HG02759 (cell line): ENCODE results near the gene AMPH.
A peak's percentile ranks its signal among the peaks of the same experiment; 100 is the strongest.

ENCODE experiments used
- ATAC-seq: cut with Tn5 transposase; IDR thresholded peaks from one replicate; pipeline ENCODE4 v1.9.1; 2021; ENCODE audit warnings: mild to moderate bottlenecking, moderate library complexity; ENCODE audit not compliant: unreplicated experiment

Gene AMPH

DNA sequence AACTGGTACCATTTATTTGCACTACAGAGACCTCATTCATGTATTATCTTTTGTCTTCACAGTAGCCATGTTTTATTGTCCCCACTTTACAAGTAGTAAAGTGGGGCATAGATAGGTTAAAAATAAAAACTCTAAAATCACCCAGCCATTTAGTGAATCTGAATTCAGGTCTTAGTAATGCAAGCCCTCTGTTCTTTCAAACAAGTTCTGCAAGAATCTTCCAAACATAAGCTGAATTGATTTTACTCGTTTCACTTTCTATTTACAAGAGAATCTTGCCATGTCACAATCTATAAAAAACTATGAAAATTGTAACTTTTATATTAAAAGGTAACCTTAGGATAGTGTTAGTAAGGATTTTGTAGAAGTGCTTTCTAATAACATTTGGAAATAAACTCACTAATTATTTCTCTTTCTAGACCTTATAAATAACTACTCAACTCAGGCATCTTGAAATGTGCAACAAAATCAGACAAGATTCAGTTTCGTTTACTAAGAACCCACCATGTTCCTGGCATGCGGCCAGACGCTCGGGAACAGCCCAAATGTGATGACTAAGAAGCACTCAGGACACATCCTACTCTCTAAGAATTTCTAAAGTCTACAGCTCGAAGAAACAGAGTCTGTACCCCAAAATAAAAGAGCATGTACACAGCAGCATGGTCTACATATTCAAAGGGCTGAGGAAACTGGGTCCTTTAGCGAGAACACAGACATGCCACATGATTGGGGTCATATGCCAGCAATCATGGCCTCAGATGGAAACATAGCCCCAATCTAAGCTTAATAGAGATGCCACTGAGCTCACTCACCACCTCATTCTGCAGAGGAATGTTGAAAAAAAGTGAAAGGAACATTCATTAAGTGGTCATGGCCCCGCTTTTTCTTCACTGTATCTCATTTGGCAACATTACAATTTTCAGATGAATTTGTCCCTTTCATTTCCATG is 167.6 kb downstream of the AMPH start:
- peak; percentile 94 for ATAC-seq

DNA sequence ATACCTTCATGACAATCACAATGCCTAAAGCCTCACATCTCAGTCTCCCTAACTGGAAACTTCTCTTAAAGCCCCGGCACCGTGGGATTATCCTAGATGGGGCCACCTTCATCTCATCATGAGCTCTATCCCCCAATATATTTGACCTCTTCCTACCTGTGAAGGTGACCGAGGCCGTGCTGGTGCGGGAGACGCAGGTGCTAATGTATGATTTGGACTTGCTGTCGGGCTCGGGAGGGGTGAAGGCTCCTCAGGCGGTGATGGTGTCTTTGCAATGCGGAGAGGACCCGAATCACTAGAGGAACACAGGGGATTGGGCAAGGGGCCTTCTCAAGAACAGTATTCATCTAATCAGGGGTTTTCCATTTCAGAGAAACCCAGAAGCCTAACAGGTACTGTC is 168.4 kb downstream of the AMPH start:
- ATAC-seq: no peak

DNA sequence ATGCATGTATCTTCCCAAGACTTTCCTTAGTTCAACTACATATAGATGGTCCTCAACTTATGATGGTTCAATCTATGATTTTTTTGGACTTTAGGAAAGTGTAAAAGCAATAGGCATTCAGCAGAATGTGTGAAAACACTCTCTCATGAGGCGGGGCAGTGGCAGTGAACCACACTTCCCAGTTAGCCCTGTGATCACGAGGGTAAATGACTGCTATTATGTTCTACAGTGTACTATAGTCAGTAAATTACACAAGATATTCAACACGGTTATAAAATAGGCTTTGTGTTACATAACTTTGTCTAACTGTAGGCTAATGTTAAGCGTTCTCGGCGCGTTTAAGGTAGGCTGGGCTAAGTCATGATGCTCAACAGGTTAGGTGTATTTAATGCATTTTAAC is 169.3 kb downstream of the AMPH start:
- no peak for ATAC-seq

DNA sequence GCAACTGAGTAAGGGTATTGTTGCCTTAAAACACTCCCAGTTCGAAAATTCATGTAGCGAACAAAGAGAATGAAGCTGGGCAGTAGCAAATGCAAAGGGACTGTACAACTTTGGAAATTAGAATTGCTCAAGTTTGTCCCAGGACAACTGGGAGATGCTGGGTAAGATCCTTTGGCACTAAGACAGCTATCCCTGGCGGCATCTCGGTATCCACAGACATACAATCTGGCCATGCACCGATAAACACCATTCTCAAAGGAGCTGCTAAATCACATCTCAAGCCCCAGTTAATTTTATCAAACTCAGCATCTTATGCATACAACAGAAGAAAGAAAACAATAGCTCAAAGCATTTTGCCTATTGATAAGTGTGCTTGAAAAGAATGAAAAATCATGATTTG is 177.3 kb downstream of the AMPH start:
- ATAC-seq: no peak

DNA sequence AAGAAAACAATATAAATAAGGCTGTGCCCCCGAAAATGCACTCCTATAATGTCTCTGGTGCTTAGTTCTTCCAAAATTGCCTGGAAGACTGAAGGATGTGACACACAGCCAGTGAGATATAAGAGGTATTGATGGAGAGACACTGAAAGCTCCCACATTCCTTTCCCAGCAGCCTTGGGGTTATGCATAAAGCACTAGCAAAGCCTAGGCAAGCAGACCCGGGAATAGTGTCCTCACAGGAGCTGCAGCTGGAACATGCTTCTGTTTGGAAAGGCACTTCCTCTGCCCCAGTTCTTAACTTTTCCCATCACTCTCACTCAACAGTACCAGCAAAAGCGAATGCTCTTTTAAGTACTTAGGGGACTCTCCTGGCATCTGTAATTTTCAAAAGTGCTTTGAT is 178.0 kb downstream of the AMPH start:
- no peak for ATAC-seq

DNA sequence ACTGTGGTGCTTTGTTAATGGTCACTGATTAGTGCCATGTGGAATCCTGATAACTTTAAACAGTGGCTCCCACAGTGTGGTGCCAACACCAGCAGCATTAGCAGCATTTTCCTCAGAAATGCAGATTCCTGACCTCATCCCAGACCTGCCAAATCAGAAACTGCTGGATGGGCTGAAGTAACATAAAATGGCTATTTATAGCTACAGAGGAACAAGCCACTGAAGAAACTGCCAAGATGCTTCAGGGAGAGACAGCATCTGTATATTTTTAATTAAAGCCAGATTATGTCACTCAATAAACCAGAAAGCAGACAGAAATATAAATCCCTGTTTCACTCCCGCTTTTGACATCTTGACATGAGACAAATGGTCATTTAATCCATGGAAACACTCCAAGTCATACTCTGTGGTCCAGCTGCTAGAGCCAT is 178.5 kb downstream of the AMPH start:
- no peak for ATAC-seq

DNA sequence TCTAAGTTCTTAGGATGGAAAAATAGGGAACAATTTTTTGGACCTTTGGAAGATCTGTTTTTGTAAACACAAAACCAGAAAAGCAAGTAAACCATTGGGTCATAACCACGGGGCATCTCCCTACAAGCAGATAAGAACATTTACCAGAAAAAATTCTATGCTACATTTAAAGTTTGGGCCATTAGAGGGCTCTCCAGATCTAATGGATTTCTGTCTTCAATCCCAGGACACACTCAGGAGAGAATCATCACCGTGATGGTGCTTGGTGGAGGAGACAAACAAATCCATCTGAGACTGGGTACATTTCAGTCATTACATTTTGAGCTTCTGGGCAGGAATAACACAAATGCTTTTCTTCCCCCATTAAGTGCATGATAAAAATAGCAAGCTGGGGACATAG is 179.3 kb downstream of the AMPH start:
- no peak for ATAC-seq

DNA sequence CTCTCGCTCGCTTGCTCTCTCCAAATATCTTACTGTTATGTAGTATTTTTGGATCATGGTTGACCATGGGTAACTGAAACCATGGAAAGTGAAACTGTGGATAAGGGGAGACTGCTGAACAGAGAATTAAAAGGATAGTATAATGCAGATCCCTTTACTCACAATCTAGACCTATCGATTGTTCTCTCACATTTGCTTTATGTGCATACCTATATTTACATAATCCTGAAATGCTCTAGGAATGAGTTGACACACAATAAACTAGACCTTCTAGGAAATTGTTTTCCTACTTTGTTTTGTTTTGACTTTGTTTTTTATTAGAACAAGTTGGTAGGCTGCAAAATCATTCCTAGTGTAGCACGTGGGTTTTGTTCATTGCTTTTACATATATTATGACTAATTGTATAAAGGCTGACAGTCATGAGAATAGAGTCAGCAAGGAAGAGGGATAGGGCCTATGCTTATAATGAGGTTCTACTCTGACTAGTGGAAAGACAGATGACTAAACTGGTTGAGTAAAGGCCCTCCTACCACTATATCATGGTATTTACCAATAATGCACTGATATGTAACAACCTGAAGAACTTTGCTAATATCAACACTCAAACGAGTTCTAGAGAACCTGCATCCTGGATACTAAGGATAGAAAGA is 182.5 kb downstream of the AMPH start:
- no peak for ATAC-seq

DNA sequence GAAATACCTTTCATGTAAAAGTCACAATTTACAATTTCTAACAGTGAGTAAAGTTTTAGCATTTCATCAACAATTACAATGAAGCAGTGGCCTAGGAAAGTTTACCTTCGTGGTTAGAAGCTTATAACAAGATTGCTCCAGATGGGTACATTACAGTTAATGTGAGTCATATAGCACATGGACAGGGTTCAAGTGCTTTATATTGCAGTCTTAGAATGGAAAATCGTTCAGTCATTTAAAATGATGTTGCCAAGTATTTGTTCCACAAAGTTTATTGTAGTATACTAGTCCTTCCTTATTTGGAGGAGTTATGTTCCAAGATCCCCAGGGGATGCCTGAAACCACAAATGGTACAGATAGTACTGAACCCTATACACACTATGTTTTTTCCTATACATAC is 183.1 kb downstream of the AMPH start:
- no peak for ATAC-seq

DNA sequence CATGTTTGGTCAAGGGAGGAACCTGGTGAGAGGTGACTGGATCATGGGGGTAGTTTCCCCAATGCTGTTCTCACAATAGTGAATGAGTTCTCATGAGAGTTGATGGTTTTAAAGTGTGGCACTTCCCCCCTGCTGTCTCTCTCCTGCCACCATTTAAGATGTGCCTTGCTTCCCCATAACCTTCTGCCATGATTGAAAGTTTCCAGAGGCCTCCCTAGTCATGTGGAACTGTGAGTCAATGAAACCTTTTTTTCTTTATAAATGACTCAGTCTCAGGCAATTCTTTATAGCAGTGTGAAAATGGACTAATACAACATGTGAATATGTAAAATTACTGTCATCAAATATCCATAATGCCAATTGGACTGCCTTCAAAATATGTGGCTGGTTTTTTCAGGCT is 192.2 kb downstream of the AMPH start:
- no peak for ATAC-seq

DNA sequence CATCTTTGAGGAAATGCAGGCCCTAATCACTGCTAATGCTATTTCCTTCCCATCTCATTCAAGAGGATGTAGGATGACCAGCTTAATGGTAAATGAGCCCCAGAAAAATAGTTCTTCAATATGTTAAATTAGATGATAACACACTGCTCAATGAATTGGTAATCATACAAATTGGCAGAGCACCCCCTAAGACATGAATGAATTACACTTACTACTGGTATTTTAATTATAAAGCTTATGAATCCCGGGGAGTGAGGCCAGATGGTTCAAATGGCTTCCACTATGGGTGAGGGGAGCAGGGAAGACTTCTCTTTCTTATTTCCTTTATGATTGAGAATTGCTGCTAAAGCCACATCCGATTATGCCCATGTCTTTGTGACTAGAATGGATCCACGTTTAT is 198.5 kb downstream of the AMPH start:
- ATAC-seq: no peak

DNA sequence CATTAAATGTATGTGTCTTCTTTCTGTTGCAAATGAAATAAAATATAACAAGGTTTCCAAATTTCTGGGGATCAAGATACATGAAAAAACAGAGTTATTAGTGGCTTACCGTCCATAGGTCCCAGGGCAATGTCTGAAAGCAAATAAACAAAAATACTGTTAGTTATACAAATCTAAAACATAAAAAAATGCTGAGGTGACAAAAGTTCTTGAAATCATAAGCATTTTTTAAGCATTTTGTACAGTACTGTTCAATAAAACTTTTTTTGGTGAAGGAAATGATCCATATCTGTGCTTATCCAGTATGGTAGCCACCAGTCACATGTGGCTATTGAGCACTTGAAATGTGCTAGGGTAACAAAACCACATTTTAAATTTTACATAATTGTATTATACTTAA is 199.1 kb downstream of the AMPH start:
- no peak for ATAC-seq

DNA sequence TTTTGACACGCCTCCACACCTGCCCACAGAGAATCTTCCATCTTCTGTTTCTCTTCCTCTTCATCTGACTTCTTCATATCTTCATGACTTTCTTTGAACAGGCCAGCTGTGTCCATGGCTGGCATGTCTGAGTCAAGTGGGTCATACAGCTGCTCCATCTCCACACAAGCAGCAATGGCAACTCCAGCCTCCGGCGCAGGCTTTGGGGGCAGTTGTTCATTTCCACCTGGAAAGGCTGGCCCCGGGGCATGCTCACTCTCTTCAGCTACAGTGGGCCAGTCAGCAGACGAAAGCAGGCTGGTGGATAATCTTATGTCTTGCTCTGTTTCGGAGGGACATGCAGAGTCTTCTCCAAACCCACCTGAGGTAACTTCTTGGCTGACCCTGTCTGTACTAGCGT is 202.1 kb downstream of the AMPH start:
- no peak for ATAC-seq

DNA sequence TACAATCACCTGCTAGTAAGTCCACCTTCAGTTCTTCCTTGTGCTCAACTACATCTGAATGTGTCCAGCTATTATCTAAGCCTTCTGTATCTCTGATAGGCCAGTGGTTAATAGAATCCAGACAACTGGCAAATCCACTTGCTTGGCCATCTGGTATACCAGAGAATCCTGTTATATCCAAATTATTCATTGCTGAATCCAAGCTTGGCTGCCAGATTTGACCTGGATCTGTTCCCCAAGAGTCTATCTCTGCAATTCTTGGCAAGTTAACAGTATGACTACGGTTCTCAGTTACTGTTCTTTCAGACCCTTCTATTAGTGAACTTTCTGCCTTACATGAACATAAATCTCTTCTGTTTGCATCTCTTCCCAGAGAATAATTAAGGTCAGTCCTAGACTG is 203.1 kb downstream of the AMPH start:
- no peak for ATAC-seq

DNA sequence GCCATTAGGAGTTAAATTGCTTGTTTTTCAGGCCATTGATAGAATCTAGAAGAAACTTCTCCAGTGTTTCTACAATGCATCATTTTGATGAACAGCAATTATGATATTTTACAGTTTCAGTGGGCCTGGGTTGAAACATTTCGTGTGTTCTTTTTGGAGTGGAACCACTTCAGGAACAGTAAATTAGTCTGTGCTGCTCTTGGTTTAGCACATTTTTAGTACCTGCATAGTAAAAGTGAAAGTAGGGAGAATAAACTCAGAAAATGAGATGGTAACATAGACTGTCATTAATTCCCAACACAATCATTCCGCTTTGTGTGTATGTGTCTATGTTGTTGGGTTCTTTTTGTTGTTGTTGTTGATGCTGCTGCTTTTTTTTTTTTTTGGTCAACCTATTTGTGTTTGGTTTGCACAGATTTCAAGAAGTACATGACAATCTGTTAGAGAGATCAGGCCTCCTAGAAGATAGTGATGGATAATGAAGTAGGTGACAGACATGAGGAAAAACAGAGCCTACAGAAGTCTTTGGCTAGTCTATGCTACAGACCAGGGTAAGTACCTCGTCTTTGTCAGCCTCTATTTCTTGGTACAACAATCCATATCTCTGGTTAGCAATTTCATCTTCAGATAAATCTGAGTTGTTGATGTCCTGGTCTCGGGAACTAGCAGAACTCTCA is 203.8 kb downstream of the AMPH start:
- ATAC-seq: no peak

DNA sequence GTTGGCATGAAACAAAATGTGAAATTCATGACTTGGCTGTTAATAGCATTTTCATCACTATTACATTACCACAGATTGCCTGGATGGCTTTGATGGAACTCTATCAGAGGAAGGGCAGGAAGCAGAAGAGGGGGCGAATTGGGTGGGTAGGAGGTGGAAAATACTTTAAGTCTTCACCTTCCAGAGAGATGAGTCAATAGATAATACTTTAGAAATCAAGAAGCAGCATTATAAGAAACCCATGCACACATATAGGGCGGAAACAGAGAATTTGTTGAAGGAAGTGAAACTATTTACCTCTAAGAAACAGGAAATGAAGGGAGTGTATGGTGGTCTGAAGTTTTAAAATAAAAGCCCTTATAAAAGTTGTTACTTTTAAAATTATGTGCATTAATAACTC is 205.7 kb downstream of the AMPH start:
- no peak for ATAC-seq

DNA sequence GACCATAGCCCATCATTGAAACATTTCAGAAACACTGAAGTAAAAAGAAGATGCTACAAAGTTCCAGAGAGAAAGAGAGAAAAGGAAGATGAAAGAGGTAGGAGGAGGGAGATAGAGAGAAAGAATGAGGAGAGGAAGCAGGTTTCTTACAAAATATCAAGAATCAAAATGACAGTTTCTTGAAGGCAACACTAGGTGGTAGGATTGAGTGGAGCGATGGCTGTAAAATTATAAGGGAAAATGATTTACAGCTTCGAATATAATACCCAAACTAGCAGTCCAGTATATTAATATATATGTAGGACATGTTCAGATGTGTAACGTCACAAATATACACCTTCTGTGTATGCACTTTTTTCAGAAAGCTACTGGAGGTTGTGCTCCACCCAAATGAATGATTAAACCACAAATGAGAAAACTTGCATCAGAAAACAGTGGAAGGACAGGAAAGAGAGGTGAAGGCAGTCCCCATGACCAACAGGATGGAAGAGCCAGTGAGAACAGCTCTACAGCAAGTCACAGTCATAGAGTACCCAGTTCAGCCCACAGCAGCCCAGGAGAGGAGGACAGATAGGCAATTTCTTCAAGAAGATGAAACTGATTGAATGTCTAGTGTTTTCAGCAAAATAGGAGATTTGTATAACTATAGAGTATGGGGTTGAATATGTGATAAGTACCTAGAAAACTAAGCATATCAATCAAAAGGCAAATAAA is 206.3 kb downstream of the AMPH start:
- ATAC-seq: no peak

DNA sequence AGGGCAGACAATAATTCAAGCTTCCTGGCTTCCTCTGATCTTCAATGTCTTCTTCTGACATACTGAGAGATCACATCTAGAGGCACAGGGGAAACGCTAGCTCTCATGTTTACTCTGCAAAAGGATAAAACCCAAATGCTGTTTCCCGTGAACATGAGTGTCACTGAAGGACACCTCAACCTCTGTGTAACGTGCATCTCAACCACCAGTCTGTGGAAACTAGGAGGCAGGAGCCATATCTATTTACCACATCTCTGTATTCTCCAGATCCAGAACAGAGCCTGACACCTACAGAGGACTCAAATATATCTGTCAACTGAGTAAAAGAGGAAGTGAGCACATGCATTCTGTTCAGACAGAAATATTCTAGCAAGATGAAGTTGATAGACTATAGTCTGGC is 217.4 kb downstream of the AMPH start:
- peak; percentile 78 for ATAC-seq

DNA sequence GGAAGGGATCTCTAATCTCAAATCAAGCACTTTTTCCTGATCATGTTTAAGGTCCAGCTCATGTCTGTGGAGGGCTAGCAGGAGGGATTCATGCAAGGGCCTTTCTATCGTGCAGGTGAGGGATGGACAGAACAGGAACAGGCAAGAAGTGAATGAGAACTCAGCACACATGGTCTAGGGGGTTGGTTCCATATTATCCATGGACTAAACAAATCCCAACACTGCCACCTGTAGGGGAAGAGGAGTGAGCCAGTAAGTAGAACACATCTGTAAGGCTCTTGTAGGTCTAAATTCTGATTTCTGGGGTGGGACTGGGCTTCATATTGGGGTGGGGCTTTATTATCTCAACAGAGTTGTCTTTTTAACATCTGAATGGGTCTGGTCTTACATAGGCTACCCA is 219.8 kb downstream of the AMPH start:
- ATAC-seq: no peak

DNA sequence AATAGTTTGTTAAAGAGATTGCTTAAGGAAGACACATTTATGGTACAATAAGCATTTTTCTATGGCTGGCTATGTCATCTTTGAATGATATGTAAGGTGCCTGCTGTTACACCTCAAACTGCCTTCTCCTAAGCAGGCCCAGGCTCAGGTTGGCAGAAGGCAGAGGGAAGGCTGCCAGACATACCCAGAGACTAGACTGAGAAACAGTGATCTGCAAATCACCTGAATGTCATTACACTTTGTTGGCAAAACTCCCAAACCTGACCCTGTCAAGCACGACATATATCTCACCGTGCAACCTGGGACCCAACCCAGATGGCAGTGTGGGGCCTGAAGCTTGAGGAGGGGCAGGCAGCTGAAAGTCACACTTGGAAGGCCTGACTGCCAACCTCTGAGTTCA is 221.1 kb downstream of the AMPH start:
- no peak for ATAC-seq

DNA sequence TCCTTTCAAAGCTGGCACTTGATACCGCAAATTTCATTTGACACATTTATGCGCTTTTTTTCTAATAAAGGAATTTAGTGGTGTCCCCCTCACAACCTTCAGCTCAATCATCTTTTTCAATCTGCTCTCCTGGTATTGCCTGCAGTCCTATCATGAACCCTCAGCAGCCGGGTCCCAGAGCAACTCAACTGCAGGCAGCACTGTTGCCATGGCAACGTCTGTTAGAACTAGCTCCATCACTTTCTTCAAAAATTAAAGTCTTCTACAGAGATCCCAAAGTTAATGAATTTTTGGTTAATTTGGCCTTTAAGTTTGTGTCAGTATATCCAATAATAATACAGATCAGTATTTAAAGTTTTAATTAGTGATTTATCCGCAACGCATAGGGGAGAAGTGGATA is 221.6 kb downstream of the AMPH start:
- no peak for ATAC-seq
